Vagina (tissue), 2 donors: ENCODE results near the gene SLC5A3.

ENCODE experiments used
- POLR2A ChIP-seq, 2 donors: fragments of 450-650 bp; IDR thresholded peaks; one replicate each; pipeline ENCODE4 v1.6.1; 2017; ENCODE audit warnings: antibody characterized with exemption in 2 of 2, mild to moderate bottlenecking in 2 of 2, moderate library complexity in 2 of 2
- POLR2AphosphoS5 ChIP-seq, 2 donors: sonication (generic); formaldehyde crosslinking; IDR thresholded peaks; one replicate each; pipeline ENCODE4 v1.9.0; 2017; ENCODE audit warnings: antibody characterized with exemption in 2 of 2, mild to moderate bottlenecking in 2 of 2, low read depth in 1 of 2; ENCODE audit not compliant: insufficient read depth in 1 of 2
- TF ChIP-seq, protein P1 (sequence below), 3 experiments: fragments of 450-650 bp in 2 of 3; fragments of 200-600 bp in 1 of 3; sonication (generic) in 1 of 3; IDR thresholded peaks; one replicate each; pipeline ENCODE4 v1.5.1; 2017 to 2019; ENCODE audit warnings: antibody characterized with exemption in 3 of 3, mild to moderate bottlenecking in 2 of 3, moderate library complexity in 2 of 3

- TF ChIP-seq, protein P1, sequence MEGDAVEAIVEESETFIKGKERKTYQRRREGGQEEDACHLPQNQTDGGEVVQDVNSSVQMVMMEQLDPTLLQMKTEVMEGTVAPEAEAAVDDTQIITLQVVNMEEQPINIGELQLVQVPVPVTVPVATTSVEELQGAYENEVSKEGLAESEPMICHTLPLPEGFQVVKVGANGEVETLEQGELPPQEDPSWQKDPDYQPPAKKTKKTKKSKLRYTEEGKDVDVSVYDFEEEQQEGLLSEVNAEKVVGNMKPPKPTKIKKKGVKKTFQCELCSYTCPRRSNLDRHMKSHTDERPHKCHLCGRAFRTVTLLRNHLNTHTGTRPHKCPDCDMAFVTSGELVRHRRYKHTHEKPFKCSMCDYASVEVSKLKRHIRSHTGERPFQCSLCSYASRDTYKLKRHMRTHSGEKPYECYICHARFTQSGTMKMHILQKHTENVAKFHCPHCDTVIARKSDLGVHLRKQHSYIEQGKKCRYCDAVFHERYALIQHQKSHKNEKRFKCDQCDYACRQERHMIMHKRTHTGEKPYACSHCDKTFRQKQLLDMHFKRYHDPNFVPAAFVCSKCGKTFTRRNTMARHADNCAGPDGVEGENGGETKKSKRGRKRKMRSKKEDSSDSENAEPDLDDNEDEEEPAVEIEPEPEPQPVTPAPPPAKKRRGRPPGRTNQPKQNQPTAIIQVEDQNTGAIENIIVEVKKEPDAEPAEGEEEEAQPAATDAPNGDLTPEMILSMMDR (IDR thresholded peaks at IDR 0.05): no peak
- TF ChIP-seq POLR2AphosphoS5 (IDR thresholded peaks at IDR 0.05; ENCODE audit: insufficient read depth in 1 of 2, low read depth in 1 of 2): no peak
- no peak for TF ChIP-seq POLR2A (IDR thresholded peaks at IDR 0.05)
Observed at GRCh38 chr21:34092262-34092921, 19.0 kb downstream of the SLC5A3 start.
